Suppressor macrophage treated with lipopolysaccharide for 1 hour (primary cell): Measurements from ENCODE around the gene MITF.

Experiments
- DNase-seq, 3 donors: peaks; one replicate each; pipeline ENCODE4 v3.0.0-alpha.2; 2020 to 2022

MITF gene

DNA sequence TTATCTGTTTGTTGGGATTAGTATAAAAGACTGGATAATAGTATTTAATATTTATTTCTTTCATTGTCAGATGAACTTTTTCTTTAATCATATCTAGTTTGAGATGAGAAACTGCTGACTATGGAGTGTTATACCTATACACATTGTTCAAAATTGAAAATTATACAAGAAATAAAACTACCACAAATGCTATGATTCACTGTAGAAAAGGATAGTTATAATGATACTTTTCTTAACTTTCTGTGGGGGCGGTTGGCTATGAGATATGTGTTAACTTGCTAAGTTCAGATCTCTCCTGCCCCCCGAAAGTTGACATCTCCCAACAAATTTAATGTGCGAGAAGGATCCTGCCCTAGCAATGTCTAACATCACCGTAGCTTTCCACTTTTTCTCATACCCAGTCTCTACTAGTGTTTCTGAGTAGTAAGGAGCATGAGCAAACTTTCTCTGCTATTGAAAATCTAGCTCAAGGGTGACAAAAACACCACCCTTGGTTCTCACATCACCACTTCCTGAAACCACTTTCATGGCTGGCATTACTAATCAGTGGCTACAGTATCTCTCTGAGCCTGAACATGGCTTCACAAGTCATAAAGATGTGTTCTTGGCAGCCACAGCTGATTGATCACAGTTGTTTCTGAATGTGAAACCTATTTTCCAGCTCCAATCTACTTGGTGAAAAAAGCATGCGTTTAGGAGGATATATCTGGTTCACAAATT, 244.4 kb downstream of the MITF start:
- peak; percentile 58 to 80 (median 78) for DNase-seq

DNA sequence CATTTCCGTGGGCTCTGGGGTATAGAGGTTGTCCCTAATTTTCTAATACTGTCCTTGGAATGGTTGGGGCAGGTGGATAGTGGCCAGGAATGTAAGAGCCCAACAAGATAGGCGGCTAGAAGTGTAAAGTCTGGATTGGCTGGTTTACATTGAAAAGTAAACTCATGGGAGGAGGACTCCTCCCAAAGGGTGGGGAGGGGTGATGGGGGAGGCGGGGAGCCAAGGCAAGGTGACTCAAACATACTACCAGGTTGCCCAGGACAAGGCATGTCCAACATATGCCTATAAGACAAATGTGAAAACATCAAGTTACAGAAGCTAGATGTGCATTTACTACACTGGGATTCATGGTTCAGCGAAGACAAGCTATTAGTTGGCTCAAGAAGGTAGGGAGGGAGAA, 246.0 kb downstream of the MITF start:
- DNase-seq = no peak

DNA sequence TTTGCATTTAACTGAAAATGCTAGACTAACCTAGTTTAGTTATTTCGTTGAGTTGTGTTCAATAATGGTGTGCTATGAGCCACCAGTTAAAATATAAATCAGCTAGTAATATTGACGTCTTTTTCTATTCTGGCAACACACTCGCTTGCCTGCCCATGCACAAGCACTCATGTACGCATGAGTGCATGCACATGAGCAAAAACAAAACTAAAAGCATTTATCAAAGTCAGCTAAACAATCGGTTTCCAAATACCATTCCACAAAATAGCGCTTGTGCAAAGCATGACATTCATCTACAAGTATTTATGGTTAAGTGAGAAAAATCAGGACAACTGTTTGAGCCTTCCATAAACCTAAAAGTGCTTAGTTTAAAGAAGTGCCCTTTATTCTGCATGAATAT, 247.2 kb downstream of the MITF start:
- DNase-seq = no peak

DNA sequence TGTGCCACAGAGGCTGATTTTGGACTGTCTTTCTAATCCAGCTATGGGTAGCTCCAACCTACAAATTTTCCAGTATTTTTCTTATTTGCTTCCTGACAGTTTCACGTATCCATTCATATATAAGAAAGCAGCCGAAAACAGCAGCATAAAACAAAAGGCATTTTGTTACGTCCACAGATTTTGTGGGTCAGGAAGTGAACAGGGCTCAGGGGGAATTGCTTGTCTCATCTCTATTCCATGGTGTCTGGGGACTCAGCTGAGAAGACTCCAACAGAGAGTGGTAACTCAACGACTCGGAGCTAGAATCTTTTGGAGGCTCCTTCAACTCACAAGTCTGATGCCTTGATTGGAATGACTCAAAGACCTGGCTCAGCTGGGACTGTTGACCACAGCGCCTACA, 248.6 kb downstream of the MITF start:
- DNase-seq = no peak

DNA sequence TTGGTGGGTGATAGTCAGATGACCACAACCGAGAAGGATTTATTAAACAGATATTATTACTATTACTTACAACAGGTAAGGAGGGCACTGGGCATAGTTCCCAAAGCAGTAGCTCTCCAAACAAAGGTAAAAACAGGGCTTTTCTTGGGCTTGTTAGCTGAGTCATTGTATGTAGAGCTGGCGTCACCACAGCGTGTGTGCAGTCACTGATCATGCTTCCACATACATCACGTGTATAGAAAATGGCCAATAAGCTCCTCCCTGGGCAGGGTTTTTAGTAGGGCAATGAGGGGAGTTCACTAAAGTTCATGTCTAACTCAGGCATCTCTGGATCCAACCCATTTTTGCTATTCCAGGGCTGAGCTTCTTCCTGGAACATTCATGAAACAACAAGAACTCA, 254.5 kb downstream of the MITF start:
- no peak for DNase-seq

DNA sequence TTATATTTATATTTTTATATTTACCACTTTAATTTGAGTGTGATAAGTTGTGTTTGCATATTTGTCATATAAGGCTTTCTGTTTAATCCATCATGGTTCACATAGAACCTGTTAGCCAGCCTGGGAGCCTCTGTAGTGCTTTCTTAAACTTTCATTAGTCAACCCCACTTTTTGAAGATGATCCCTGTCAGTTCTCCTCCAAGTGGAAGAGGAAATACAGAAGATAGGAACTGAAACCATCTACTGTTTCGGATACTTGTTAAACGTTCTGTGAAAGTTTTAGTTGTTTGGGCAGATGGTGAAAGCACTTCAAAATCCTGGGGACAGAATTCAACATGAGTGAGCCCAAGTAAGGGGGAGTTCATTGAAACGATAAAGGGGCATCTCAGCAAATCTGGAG, 255.7 kb downstream of the MITF start:
- DNase-seq = peak; percentile 63 to 81 (median 66)

DNA sequence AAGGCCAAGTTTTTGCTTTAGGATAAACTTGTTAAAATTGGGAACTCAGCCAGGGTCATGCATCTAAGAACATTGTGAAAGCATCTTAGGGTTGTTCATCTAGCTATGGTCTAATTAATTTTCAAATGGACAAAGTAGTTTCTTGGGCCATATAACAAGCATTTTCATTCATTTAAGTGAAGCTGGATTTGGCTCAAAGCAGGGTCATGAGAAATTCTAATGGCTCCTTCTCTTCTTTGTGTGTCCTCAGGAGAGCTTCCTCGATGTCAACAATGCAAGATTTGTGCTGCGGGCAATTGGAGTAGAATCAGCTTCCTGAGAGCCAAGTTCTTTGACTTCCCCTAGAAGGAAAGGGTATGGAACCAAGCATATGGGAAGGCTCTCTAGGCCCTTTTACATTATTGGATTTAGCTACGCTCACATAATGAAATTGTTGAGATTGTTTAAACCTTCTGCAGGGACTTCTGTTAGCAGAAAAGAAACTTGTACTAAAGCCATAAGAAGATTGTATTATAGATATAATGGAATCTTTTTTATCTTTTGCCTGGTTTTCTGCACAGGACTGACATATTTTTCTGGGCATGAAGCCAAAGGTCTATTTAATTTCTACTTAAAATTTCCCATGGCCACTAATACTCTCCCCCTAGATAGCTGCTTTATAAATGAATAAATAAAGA, 258.5 kb downstream of the MITF start:
- no peak for DNase-seq

DNA sequence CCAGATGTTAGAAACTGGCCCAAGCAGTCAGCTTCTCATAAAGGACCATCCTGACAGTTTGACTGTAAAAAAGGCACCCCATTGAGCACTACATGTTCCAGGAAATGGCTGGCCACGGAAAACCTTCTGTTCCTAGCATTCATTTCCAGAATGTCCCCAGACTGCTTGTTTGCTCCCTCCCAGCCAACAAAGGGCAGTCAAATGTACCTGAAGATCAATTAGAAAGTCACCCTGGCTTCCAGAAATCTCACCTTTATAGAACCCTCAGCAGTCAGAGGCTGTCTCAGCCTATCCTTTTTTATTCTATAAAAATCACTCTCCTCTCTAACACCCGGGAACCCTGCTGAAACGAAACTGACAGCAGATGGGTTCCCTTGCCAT, 259.5 kb downstream of the MITF start:
- no peak for DNase-seq

DNA sequence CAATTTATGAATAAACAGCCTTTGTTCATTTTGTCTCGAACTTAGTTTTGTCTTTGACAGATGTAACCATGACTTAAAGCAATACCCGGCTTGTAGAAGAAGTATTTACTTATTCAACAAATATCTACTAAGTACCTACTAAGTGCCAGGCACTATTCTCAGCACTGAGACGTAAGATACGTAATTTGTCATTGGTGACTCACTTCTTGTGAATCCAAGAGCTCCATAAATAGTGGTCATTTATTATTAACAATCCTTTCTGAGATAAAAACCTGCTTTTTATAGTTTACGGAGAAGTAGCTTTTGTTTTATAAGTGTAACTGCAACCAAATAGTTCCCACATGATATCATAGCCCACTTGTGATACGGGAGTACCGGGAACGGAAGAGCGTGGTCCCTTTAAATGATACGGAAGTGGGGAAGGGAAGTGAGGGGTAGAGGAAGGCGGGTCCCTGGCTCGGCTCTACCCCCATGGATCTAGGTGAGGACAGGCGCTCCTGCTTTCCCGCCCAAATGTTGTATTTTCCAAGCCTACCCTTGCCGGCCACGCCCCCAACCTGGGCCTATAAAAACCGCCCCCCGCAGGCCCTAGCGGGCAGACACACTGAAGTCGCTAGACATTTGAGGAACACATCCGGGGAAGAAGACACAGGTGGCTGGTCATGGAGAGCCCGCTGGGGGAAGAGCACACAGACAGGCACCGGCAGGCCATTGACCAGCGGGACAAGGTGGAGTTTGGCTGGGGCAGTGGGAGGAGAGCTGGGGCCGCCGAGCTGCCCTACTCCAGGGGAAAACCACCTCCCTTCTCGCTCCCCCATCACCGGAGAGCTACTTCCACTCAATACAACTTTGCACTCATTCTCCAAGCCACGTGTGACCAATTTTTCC, 260.1 kb downstream of the MITF start, which contains the start of gene SAMMSON:
Gene SAMMSON, plus strand, starts transcription at position 594 of the 888 bp plus-strand sequence.
- DNase-seq = no peak

DNA sequence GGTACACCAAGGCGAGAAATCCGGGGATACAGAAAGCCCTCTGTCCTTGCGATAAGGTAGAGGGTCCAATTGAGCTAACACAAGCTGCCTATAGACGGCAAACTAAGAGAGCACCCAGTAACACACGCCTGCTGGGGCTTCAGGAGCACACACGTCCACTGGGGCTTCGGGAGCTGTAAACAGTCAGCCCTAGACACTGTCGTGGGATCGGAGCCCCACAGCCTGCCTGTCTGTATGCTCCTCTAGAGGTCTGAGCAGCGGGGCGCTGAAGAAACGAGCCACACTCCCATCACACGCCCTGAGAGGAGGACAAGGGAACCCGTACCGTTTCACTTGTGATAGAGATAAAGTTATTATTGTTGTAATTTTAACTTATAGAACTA, 260.8 kb downstream of the MITF start:
- no peak for DNase-seq

DNA sequence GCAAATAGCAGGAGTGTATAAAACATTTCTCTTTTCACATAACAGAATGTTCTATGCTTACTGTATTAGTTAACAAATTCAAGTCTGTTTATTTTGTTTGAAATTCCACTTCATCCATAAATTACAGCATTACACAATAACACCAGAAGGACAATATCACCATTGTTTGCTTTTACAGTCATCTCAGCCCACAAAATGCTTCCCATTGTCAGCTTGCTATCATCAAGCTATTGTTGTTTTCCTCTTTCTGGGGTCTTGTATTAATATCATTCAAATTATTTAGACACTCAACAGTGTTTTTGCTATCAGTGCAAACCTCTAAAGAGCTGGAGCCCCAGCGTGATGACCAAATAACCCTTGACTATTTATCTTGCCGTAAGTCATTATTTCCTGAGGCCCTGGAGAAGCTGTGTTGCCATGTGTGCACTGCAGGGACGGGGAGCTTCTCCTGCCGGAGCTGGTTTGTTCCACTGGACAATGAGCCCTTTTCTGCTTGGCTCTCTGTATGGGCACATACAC, 261.4 kb downstream of the MITF start:
- no peak for DNase-seq

DNA sequence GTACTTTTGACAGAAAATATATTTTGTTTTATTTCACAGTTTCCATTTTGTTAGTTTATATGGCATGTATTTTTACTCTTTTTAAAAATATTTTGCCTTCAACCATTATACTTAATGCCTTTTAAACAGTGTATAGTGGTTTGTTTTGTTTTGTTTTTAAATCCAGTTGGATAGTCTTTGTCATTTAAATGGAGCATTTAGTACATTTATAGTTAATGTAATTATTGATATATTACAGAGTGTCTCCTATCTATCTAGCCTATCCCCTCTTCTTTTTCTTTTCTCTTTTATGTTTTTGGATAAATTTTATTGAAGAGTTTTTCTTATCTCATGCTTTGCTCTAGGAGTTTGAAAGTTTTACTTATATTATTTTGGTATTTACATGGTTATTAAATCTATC, 263.9 kb downstream of the MITF start:
- no peak for DNase-seq

DNA sequence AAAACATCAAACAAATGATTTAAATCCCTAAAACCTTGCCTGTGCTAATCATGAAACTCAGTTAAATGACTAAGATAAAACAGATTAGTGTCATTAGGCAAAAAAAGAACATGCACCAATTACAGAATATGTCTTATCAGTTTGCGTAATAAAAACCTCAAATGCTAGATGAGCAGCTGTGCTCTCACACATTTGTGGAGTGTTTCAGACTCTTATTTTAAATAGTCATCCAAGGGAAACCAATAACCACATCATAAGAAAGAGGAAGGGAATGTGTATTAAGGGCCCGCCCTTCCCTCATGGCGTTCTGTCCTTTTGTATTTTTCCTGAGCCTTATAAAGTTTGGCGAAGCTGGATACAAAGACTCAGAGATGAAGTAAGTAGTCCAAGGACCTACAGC, 266.8 kb downstream of the MITF start:
- peak; percentile 22 to 60 (median 57) for DNase-seq

DNA sequence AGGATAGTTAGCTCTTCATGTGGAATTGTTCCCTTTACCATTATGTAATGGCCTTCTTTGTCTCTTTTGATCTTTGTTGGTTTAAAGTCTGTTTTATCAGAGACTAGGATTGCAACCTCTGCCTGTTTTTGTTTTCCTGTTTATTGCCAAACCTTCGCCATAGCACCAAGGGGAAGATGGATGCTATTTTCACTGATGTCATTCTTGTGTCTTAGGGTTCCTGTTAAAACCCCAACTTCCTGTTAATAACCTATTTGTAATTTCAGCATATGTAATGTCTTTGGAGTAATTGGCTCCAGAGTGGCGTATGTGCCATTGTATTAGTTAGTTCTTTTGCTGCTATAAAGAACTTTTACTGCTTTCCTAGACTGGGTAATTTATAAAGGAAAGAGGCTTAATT, 271.1 kb downstream of the MITF start:
- DNase-seq = peak; percentile 33 to 67 (median 66)

DNA sequence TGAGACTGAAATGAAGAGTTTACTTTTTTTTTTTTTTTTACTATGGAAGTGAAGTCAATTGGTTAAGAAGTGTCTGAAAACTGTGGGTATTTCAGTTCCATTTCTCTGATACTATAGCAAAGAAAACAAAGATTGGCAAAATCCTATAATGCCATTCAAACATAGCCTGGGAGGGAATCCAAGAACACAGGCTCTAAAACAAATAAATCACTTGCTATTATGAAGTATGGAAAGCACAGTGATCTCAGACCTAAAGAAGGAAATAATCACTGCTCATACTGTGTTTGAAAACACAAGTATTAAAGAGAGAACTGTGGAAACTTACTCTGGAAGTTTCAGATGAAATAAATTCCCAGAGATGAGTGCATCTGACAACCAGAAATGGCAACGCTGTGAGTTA, 272.3 kb downstream of the MITF start:
- no peak for DNase-seq
